Gastrocnemius medialis (tissue), 4 donors: Measurements from ENCODE around the gene B4GALT6.

ENCODE experiments used
- POLR2A ChIP-seq, 2 donors: fragments of 450-650 bp; IDR thresholded peaks; one replicate each; pipeline ENCODE4 v1.6.1; 2017; ENCODE audit warnings: antibody characterized with exemption in 2 of 2, mild to moderate bottlenecking in 2 of 2, moderate library complexity in 2 of 2
- TF ChIP-seq, protein P1 (sequence below), 5 experiments: fragments of 450-650 bp in 3 of 5; fragments of 200-600 bp in 2 of 5; sonication (generic) in 2 of 5; IDR thresholded peaks in 4 of 5; conservative IDR thresholded peaks in 1 of 5; 1 replicate in 4 of 5; 2 replicates in 1 of 5; pipeline ENCODE4 v1.5.1; 2016 to 2019; ENCODE audit warnings: antibody characterized with exemption in 5 of 5, mild to moderate bottlenecking in 3 of 5, moderate library complexity in 3 of 5

DNA sequence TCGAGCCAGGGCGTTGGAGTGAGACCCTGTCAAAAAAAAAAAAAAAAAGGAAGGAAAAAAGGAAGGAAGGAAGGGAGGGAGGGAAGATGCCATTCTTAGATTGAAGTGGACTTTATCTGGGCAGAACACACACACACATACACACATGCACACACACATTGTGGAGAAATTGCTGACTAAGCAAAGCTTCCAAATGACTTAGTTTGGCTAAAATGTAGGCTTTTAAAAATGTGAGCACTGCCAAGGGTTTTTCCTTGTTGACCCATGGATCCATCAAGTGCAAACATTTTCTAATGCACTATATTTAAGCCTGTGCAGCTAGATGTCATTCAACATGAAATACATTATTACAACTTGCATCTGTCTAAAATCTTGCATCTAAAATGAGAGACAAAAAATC lies 93.3 kb downstream of the B4GALT6 start:
- TF ChIP-seq, protein P1, sequence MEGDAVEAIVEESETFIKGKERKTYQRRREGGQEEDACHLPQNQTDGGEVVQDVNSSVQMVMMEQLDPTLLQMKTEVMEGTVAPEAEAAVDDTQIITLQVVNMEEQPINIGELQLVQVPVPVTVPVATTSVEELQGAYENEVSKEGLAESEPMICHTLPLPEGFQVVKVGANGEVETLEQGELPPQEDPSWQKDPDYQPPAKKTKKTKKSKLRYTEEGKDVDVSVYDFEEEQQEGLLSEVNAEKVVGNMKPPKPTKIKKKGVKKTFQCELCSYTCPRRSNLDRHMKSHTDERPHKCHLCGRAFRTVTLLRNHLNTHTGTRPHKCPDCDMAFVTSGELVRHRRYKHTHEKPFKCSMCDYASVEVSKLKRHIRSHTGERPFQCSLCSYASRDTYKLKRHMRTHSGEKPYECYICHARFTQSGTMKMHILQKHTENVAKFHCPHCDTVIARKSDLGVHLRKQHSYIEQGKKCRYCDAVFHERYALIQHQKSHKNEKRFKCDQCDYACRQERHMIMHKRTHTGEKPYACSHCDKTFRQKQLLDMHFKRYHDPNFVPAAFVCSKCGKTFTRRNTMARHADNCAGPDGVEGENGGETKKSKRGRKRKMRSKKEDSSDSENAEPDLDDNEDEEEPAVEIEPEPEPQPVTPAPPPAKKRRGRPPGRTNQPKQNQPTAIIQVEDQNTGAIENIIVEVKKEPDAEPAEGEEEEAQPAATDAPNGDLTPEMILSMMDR (IDR thresholded peaks at IDR 0.05 in 4 of 5, conservative IDR thresholded peaks at IDR 0.05 in 1 of 5), result no peak
- TF ChIP-seq POLR2A (IDR thresholded peaks at IDR 0.05), result no peak
